Measurements from ENCODE around the gene SLC5A2. TPM values are rescaled to one million over a fixed set of nuclear protein-coding genes. Genes with fewer than 3 reads are reported as not detected.

SLC5A2 gene
- total and polyA plus RNA-seq, 2 experiments from 2014 or later, result 2.5 to 12.7 TPM

DNA sequence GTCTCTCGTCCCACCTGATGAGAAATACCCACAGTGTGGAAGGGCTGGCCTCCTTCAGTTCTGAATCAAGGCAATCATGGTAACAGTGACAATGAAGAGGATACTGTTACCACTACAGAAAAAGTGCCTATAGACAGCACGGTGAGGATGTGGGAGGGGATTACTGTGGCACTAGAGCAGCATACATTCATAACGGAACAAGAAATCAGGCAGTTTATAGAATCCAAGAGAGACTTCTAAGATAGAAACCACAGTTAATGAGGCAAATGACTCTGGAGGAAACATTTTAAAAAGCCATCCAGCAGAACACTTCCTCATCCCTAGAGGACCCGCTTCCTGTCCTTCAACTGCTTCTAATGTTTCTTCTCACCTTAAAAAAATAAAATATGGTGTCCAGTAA, 22.6 kb downstream of the SLC5A2 start:
- Histone ChIP-seq H3K79me2 (peaks cover 42% of the 10 kb centered on the region), H2AFZ (no peak overlapping the region), H3K27ac (no peak overlapping the region), H3K9me2 (replicated peaks; ENCODE audit: insufficient read depth) (no peaks in the 10 kb centered on the region), H3K4me3 (no peak overlapping the region), H3K27me3 (no peaks in the 10 kb centered on the region), H3K4me2 (no peak overlapping the region), H4K20me1 (ENCODE audit: insufficient read depth, poor library complexity, severe bottlenecking) (no peaks in the 10 kb centered on the region), H3K9me3 (ENCODE audit: low read depth) (no peaks in the 10 kb centered on the region), H3K4me1 (ENCODE audit: insufficient read depth) (peaks cover 28% of the 10 kb centered on the region), H3K36me3 (replicated peaks; ENCODE audit: insufficient read depth, low read depth) (no peaks in the 10 kb centered on the region)
- no peak for DNase-seq (ENCODE audit: low spot score)
- 92% methylated on average over 4 of the region's 4 CpGs for WGBS (ENCODE audit: low lambda C conversion rate, missing lambda C conversion rate)
- no peak for TF ChIP-seq EZH2 (IDR thresholded peaks at IDR 0.05; ENCODE audit: borderline replicate concordance)

DNA sequence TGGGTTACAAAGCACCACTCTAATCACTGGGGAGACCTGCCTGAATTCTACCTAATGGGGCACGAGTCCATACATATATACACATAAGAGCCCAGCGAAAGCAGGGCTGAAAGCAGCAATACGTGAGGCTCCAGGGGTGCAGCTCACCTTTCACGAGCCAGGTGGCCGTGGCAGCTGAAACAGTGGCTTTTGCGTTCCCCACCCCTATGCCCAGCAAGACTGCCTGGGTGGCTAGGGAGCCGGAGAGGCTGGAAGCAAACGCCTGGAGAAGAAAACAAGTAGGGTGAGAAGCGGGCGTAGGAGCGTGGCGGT, 24.6 kb downstream of the SLC5A2 start:
- H2AFZ ChIP-seq, result peak overlapping the region; percentile 80
- TF ChIP-seq, protein P1, sequence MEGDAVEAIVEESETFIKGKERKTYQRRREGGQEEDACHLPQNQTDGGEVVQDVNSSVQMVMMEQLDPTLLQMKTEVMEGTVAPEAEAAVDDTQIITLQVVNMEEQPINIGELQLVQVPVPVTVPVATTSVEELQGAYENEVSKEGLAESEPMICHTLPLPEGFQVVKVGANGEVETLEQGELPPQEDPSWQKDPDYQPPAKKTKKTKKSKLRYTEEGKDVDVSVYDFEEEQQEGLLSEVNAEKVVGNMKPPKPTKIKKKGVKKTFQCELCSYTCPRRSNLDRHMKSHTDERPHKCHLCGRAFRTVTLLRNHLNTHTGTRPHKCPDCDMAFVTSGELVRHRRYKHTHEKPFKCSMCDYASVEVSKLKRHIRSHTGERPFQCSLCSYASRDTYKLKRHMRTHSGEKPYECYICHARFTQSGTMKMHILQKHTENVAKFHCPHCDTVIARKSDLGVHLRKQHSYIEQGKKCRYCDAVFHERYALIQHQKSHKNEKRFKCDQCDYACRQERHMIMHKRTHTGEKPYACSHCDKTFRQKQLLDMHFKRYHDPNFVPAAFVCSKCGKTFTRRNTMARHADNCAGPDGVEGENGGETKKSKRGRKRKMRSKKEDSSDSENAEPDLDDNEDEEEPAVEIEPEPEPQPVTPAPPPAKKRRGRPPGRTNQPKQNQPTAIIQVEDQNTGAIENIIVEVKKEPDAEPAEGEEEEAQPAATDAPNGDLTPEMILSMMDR (IDR thresholded peaks at IDR 0.05; ENCODE audit: poor library complexity), result no peak
- TF ChIP-seq EZH2phosphoT487 (IDR thresholded peaks at IDR 0.05; ENCODE audit: low read depth, severe bottlenecking, unreplicated experiment) (no peak), EZH2 (IDR thresholded peaks at IDR 0.05; ENCODE audit: borderline replicate concordance) (no peak)

DNA sequence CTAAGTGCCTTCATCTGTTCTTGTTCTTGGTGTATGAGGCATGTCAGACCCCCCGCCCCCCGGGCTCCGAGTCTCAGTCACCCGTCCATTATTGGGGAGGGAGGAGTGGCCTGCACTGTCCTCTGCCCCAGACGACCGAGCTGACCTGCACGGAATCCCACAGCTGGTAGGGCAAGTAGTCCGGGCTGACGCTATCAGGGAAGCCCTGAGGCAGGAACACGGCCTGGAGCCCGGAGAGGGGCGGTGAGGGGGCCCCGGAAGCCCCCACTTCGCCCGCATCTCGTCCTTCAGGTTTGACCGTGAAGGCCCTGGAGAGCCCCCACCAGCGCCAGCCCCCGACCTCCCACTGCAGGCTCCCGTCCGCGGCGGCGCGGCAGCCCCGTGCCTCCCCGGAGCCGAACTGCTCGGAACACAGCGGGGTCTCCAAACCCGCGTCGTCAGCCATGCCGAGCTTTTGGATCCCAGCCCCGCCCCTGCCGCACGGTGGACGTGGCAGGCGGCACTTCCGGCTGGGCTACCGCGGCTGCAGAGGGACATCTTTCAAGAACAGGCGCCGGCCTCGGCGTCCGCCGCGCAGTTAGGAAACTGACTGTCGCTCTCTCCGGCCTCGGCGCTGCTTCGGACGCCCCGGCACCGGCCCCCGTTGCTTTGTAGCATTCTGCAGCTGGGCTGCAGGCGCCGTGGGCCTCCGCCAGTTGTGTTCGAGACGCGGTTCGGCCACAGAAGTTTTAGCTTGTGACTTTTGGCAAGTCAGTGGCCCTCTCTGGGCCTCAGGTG, 25.2 kb downstream of the SLC5A2 start, which contains the start of gene RUSF1:
Gene RUSF1, minus strand, starts transcription at position 463 of the 777 bp plus-strand sequence. Its CDS starts 18 bp downstream, at position 445.
- H3K4me1 ChIP-seq (ENCODE audit: insufficient read depth), result peaks cover 22% of the 10 kb centered on the region
- TF ChIP-seq, protein P1 (IDR thresholded peaks at IDR 0.05; ENCODE audit: poor library complexity), result no peak
- TF ChIP-seq EZH2 (IDR thresholded peaks at IDR 0.05; ENCODE audit: borderline replicate concordance), result no peak
- TF ChIP-seq EZH2phosphoT487 (IDR thresholded peaks at IDR 0.05; ENCODE audit: low read depth, severe bottlenecking, unreplicated experiment), result no peak
- H3K9me2 ChIP-seq (replicated peaks; ENCODE audit: insufficient read depth), result no peaks in the 10 kb centered on the region
- H4K20me1 ChIP-seq (ENCODE audit: insufficient read depth, poor library complexity, severe bottlenecking), result no peaks in the 10 kb centered on the region
- H3K4me3 ChIP-seq, result peak within 1 kb of the TSS; percentile 62
- H3K9me3 ChIP-seq (ENCODE audit: low read depth), result no peaks in the 10 kb centered on the region
- no peaks in the 10 kb centered on the region for H3K36me3 ChIP-seq (replicated peaks; ENCODE audit: insufficient read depth, low read depth)
- peak; percentile 95 for DNase-seq (ENCODE audit: low spot score)
- H3K27me3 ChIP-seq, result no peaks in the 10 kb centered on the region
- H3K27ac ChIP-seq, result peak within 1 kb of the TSS; percentile 95
- peaks cover 35% of the 10 kb centered on the region for H3K79me2 ChIP-seq
- peak within 1 kb of the TSS; percentile 77 for H3K4me2 ChIP-seq
- WGBS (ENCODE audit: low lambda C conversion rate, missing lambda C conversion rate), result under 1% methylated on average over 52 of the region's 65 CpGs
- H2AFZ ChIP-seq, result peak within 1 kb of the TSS; percentile 80

More for the DNA sequence above, 24.6 kb downstream of the SLC5A2 start:
- Histone ChIP-seq H3K9me3 (ENCODE audit: low read depth) (no peaks in the 10 kb centered on the region), H3K79me2 (peaks cover 35% of the 10 kb centered on the region), H3K9me2 (replicated peaks; ENCODE audit: insufficient read depth) (no peaks in the 10 kb centered on the region), H3K4me3 (peak overlapping the region; percentile 62), H3K4me2 (peak overlapping the region; percentile 77), H3K4me1 (ENCODE audit: insufficient read depth) (peaks cover 22% of the 10 kb centered on the region), H3K27ac (peak overlapping the region; percentile 95), H3K36me3 (replicated peaks; ENCODE audit: insufficient read depth, low read depth) (no peaks in the 10 kb centered on the region), H4K20me1 (ENCODE audit: insufficient read depth, poor library complexity, severe bottlenecking) (no peaks in the 10 kb centered on the region), H3K27me3 (no peaks in the 10 kb centered on the region)
- no peak for DNase-seq (ENCODE audit: low spot score)
- under 1% methylated on average over 12 of the region's 12 CpGs for whole genome bisulfite sequencing (ENCODE audit: low lambda C conversion rate, missing lambda C conversion rate)

- Histone ChIP-seq H3K4me1 (ENCODE audit: insufficient read depth) (peaks cover 22% of the 10 kb centered on the region), H3K4me2 (peak overlapping the region; percentile 77), H3K9me3 (ENCODE audit: low read depth) (no peaks in the 10 kb centered on the region), H3K9me2 (replicated peaks; ENCODE audit: insufficient read depth) (no peaks in the 10 kb centered on the region), H3K4me3 (peak overlapping the region; percentile 62), H3K36me3 (replicated peaks; ENCODE audit: insufficient read depth, low read depth) (no peaks in the 10 kb centered on the region), H3K27ac (peak overlapping the region; percentile 95), H3K79me2 (peaks cover 35% of the 10 kb centered on the region), H3K27me3 (no peaks in the 10 kb centered on the region), H4K20me1 (ENCODE audit: insufficient read depth, poor library complexity, severe bottlenecking) (no peaks in the 10 kb centered on the region), H2AFZ (peak overlapping the region; percentile 80)
- TF ChIP-seq EZH2 (IDR thresholded peaks at IDR 0.05; ENCODE audit: borderline replicate concordance) (no peak), EZH2phosphoT487 (IDR thresholded peaks at IDR 0.05; ENCODE audit: low read depth, severe bottlenecking, unreplicated experiment) (no peak)
- TF ChIP-seq, protein P1 (IDR thresholded peaks at IDR 0.05; ENCODE audit: poor library complexity), result no peak
- 42% methylated on average over 6 of the region's 6 CpGs for WGBS (ENCODE audit: low lambda C conversion rate, missing lambda C conversion rate)
- DNase-seq (ENCODE audit: low spot score), result no peak
Observed at GRCh38 chr16:31508706-31509195, 25.8 kb downstream of the SLC5A2 start.
